GM12874 (cell line): ENCODE results near the gene DSCAM.

Source experiments
- TF ChIP-seq, protein P1 (sequence below): IDR thresholded peaks from 2 replicates; pipeline ENCODE4 v1.5.1; 2011; ENCODE audit warnings: low read depth, mild to moderate bottlenecking, control low read depth, low read length, moderate library complexity; ENCODE audit not compliant: insufficient read depth

Gene DSCAM

DNA sequence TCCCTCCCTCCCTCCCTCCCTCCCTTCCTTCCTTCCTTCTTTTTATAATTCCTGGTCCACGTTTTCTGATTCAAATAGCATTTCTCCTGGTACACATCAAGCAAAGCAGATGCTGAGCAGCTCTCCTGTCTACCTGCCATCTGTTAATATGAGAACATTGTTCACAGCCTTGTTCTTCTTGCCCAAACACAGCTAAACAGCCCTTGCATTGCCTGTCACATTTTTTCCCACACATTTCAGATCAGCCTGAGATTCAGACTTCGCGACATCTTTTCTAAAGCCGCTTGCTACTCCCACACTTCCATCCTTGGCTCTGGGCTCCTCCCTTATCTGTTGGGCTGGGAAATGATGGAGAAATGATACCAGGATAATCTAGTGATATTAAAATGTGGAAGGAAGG is 779.2 kb downstream of the DSCAM start:
- TF ChIP-seq, protein P1, sequence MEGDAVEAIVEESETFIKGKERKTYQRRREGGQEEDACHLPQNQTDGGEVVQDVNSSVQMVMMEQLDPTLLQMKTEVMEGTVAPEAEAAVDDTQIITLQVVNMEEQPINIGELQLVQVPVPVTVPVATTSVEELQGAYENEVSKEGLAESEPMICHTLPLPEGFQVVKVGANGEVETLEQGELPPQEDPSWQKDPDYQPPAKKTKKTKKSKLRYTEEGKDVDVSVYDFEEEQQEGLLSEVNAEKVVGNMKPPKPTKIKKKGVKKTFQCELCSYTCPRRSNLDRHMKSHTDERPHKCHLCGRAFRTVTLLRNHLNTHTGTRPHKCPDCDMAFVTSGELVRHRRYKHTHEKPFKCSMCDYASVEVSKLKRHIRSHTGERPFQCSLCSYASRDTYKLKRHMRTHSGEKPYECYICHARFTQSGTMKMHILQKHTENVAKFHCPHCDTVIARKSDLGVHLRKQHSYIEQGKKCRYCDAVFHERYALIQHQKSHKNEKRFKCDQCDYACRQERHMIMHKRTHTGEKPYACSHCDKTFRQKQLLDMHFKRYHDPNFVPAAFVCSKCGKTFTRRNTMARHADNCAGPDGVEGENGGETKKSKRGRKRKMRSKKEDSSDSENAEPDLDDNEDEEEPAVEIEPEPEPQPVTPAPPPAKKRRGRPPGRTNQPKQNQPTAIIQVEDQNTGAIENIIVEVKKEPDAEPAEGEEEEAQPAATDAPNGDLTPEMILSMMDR, result no peak

DNA sequence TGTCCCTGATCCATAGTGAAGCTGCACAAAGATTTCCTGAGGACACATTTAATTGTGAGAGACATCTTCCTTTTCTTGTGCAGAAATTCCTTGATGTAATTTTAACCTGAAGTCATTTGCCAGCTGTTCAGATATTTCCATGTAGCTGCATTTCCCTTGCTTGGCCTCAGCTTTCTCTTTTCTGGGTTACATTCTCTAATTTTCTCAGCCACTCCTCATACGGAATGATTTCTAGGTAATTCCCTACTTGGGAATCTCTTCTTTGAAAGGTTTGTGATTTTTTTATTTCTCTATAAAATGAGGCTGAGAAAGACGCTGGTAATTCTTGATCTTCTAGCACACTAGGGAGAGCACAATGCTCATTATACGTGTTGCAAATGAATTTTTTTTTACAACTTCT is 780.7 kb downstream of the DSCAM start:
- TF ChIP-seq, protein P1, result no peak

DNA sequence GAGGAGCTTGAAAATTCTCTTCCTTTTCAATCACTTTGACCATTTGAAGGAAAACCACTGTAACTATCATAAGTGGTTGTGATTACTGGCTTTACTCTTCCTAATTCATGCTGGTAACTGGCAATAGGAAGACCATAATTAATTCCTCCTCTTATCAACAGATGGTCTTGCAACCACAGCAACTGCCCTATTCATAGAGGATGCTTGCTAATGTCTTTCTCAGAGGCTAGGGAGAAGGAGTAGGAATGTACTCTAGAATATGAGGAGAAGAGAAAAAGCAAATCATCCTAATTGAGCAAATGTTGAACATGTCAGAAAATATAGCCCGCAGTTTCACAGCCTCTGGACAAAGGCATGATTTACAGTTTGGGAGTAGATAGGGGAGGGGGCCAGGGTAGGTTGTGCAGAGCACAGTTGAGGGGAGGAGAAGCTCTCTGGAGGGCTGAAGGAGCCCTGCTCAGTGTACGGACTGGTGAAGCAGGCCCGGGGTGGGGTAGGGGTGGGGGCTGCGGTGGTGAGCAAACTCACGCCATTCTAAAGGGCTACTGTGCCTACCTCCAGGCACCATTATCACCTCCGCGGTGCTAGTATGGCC is 786.8 kb downstream of the DSCAM start:
- TF ChIP-seq, protein P1, result no peak

DNA sequence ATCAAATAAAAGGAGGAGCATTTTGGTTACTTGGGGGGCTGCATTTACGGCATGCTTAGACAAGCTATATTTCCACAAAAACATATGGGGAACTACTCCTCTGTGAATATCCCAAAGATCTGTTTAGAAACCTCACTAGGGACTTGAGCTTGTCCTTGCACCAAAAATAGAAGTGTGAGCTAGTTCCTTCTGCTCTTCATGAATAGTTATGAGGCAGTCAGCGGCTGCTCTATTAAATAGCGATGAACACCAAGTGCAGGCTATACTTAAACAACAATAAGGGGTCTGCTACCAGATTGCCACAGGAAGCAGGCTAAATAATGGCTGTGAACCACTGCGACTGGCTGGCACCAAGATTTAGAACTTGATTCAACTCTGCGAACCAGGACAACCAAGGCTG is 789.6 kb downstream of the DSCAM start:
- TF ChIP-seq, protein P1, result no peak

DNA sequence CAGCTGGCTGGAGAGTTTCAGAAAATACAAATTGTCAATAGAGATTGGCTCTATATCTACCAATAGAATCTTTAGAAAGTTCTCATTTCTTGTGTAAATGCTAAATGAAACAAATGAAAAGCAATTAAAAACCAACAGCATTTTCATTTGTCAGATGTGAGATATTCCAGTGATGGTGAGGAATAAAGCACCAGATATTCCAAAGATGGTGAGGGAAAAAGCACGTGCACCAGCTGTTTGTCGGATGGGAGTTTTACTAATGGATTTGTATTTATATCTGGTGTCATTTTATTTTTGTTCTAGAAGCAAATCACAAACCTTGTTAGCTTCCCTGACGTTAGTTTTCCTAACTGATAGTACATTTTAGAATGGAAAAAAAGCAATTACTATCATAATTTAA is 790.9 kb downstream of the DSCAM start:
- TF ChIP-seq, protein P1, result no peak

DNA sequence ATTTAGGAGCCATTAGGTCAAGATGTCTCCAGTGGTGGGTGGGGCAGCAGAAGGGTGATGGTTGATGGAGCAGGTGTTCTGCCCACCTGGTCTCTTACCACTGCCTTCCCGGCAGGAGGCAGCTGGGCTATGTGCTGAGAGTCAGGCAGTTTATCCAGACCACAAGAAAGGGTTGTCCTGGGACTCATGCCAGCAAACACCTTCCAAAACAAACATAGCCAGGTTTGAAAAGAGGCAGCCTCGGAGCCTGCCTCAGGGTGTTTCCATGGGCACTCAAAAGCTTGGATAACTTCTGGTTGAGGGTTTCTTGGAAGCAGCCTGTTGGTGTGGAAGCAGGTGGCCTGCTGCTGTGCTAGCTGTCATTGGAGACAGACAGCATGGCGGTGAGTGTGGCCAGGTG is 792.6 kb downstream of the DSCAM start:
- TF ChIP-seq, protein P1, result no peak

DNA sequence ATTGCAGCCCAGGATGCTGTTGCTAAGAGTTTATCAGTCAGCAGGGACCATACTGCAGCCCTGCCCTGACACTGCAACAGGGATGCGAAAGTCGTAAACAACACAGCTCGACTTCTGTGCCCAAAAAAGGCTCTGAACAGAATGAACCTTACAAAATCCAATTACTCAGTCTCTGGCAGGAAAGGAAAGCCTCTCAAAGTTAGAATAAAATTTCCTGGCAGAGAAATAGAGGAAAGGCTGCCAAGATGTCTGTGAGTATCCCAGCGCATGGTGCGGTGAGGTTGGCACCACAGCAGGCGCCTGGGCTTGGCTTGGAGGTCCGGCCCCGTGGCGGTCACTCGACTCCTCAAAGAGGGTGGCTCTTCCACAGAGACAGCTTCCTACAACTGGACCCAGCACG is 794.0 kb downstream of the DSCAM start:
- TF ChIP-seq, protein P1, result no peak
